ENCODE measurements around the gene APBB1IP.
"Not testable (repeated sequence)": the region's sequence is repeated elsewhere in the genome, so short reads cannot be mapped to it uniquely, and the experiment has no call there.

The APBB1IP gene

GRCh38 chr10:26441491-26442214, 3.5 kb downstream of the APBB1IP start:
- FAIRE-seq = no peak

- FAIRE-seq = no peak
Observed at GRCh38 chr10:26445411-26446031, 7.4 kb downstream of the APBB1IP start.

GRCh38 chr10:26446258-26446657, 8.1 kb downstream of the APBB1IP start:
- no peak for FAIRE-seq

- FAIRE-seq = no peak
Observed at GRCh38 chr10:26448292-26448691, 10.2 kb downstream of the APBB1IP start.

GRCh38 chr10:26448706-26449435, 10.7 kb downstream of the APBB1IP start:
- FAIRE-seq = no peak

GRCh38 chr10:26449726-26450125, 11.6 kb downstream of the APBB1IP start:
- no peak for FAIRE-seq

GRCh38 chr10:26451903-26452302, 13.8 kb downstream of the APBB1IP start:
- FAIRE-seq = no peak

GRCh38 chr10:26453850-26454249, 15.7 kb downstream of the APBB1IP start:
- no peak for FAIRE-seq

- FAIRE-seq = no peak
Observed at GRCh38 chr10:26454891-26455290, 16.8 kb downstream of the APBB1IP start.

- FAIRE-seq = no peak
Observed at GRCh38 chr10:26455567-26456315, 17.6 kb downstream of the APBB1IP start.

- FAIRE-seq = no peak
Observed at GRCh38 chr10:26457088-26457487, 18.9 kb downstream of the APBB1IP start.

- FAIRE-seq = no peak
Observed at GRCh38 chr10:26460736-26461135, 22.6 kb downstream of the APBB1IP start.

GRCh38 chr10:26463986-26464385, 25.8 kb downstream of the APBB1IP start:
- FAIRE-seq = no peak

GRCh38 chr10:26464632-26465280, 26.6 kb downstream of the APBB1IP start:
- FAIRE-seq = no peak

- FAIRE-seq = not testable (repeated sequence)
Observed at GRCh38 chr10:26466531-26466930, 28.4 kb downstream of the APBB1IP start.

- no peak for FAIRE-seq
Observed at GRCh38 chr10:26467639-26468038, 29.5 kb downstream of the APBB1IP start.

GRCh38 chr10:26468291-26468690, 30.1 kb downstream of the APBB1IP start:
- FAIRE-seq = no peak

GRCh38 chr10:26468700-26469099, 30.6 kb downstream of the APBB1IP start:
- FAIRE-seq = no peak

GRCh38 chr10:26472492-26472778, 34.3 kb downstream of the APBB1IP start:
- no peak for FAIRE-seq

- no peak for FAIRE-seq
Observed at GRCh38 chr10:26474026-26474425, 35.9 kb downstream of the APBB1IP start.

- FAIRE-seq = not testable (repeated sequence)
Observed at GRCh38 chr10:26474845-26475244, 36.7 kb downstream of the APBB1IP start.

- FAIRE-seq = no peak
Observed at GRCh38 chr10:26475386-26475785, 37.2 kb downstream of the APBB1IP start.

GRCh38 chr10:26477501-26477900, 39.4 kb downstream of the APBB1IP start:
- FAIRE-seq = no peak

All from G401.6 (cell line).